Gastrocnemius medialis (tissue), 4 donors: Measurements from ENCODE around the gene PHF21B. TPM values are rescaled to one million over a fixed set of nuclear protein-coding genes. Genes with fewer than 3 reads are reported as not detected.
"Not testable (repeated sequence)": the region's sequence is repeated elsewhere in the genome, so short reads cannot be mapped to it uniquely, and the experiment has no call there.

ENCODE experiments used
- ATAC-seq, 2 donors: fragments of 150-250 bp; one replicate each; pipeline ENCODE4 v1.9.1; 2016
- DNase-seq, 2 donors: peaks; one replicate each; pipeline ENCODE4 v3.0.0-alpha.2; 2019
- H3K27ac ChIP-seq, 4 donors: fragments of 200-600 bp; sonication (generic); 1 replicate in 1 of 4; 2 replicates in 3 of 4; pipeline ENCODE4 v1.5.1; 2016 to 2018; ENCODE audit warnings: mild to moderate bottlenecking in 2 of 4, moderate library complexity in 1 of 4
- H3K27me3 ChIP-seq, 3 donors: fragments of 200-600 bp; sonication (generic) in 2 of 3; 1 replicate in 1 of 3; 2 replicates in 2 of 3; pipeline versions ENCODE4 v1.5.1 to v1.6.0; 2016 to 2019; ENCODE audit warnings: mild to moderate bottlenecking in 1 of 3, moderate library complexity in 1 of 3
- H3K36me3 ChIP-seq, 2 donors: fragments of 200-600 bp; sonication (generic) in 1 of 2; one replicate each; pipeline ENCODE4 v1.5.1; 2017 to 2018
- H3K4me1 ChIP-seq, 2 donors: fragments of 200-600 bp; sonication (generic) in 1 of 2; one replicate each; pipeline ENCODE4 v1.5.1; 2016 to 2017; ENCODE audit warnings: mild to moderate bottlenecking in 2 of 2
- H3K4me3 ChIP-seq, 4 donors: fragments of 200-600 bp; sonication (generic) in 3 of 4; 1 replicate in 1 of 4; 2 replicates in 3 of 4; pipeline ENCODE4 v1.5.1; 2016 to 2019; ENCODE audit warnings: mild to moderate bottlenecking in 2 of 4
- H3K9me3 ChIP-seq, 3 donors: fragments of 200-600 bp; sonication (generic) in 2 of 3; 1 replicate in 1 of 3; 2 replicates in 2 of 3; pipeline ENCODE4 v1.5.1; 2016 to 2019
- CTCF ChIP-seq, 5 experiments: fragments of 450-650 bp in 3 of 5; fragments of 200-600 bp in 2 of 5; sonication (generic) in 2 of 5; IDR thresholded peaks in 4 of 5; conservative IDR thresholded peaks in 1 of 5; 1 replicate in 4 of 5; 2 replicates in 1 of 5; pipeline ENCODE4 v1.5.1; 2016 to 2019; ENCODE audit warnings: antibody characterized with exemption in 5 of 5, mild to moderate bottlenecking in 3 of 5, moderate library complexity in 3 of 5
- POLR2A ChIP-seq, 2 donors: fragments of 450-650 bp; IDR thresholded peaks; one replicate each; pipeline ENCODE4 v1.6.1; 2017; ENCODE audit warnings: antibody characterized with exemption in 2 of 2, mild to moderate bottlenecking in 2 of 2, moderate library complexity in 2 of 2
- in situ Hi-C, 4 donors: fragments of 200-750 bp; cut with MboI; loops; one replicate each; pipeline versions ENCODE4 v1.15.0 to v1.8.0; 2017; ENCODE audit warnings: low sequenced_read_pairs in 4 of 4
- intact Hi-C: fragments of 100-400 bp; cut with DNase I; formaldehyde crosslinking; loops from one replicate; pipeline ENCODE4 v1.15.1; 2023; ENCODE audit warnings: low total_unique reads
- total RNA-seq, 4 donors: library from RNA; depleted of rRNA; stranded (reverse); fragments of >200 nt; gene quantifications; one replicate each; pipeline versions ENCODE4 v1.1.0 to v1.2.3, GENCODE V29; 2016

Gene PHF21B
- total RNA-seq, 4 donors from 2014 or later: 0.07 TPM; not detected in 3

DNA sequence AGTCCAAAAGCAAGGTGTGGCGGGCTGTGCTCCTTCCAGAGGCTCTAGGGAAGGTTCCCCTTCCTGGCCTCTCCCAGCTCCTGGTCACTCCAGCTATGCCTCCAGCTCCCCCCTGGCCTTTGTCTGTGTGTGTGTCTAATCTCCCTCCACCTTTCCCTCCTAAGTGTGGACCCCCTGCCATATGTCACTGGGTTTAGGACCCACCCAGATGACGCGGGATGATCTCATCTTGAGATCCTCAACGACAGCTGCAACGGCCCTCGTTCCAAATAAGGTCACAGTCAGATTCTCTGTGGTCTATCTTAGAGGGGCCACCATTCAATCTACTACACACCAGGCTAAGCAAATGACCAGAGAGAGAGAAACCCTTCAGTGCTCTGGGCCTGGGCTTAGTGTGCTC lies 149.5 kb downstream of the PHF21B start:
- no peaks in the 10 kb centered on the region for H3K27me3 ChIP-seq
- ATAC-seq (no peak), DNase-seq (no peak)
- H3K9me3 ChIP-seq: no peaks in the 10 kb centered on the region
- TF ChIP-seq POLR2A (IDR thresholded peaks at IDR 0.05): no peak
- no peak for TF ChIP-seq CTCF (IDR thresholded peaks at IDR 0.05 in 4 of 5, conservative IDR thresholded peaks at IDR 0.05 in 1 of 5)
- H3K27ac ChIP-seq: no peak overlapping the region
- in situ Hi-C loops: no loop called here
- intact Hi-C loops: no loop called here
- no peaks in the 10 kb centered on the region for H3K36me3 ChIP-seq
- no peaks in the 10 kb centered on the region for H3K4me1 ChIP-seq
- no peak overlapping the region for H3K4me3 ChIP-seq

DNA sequence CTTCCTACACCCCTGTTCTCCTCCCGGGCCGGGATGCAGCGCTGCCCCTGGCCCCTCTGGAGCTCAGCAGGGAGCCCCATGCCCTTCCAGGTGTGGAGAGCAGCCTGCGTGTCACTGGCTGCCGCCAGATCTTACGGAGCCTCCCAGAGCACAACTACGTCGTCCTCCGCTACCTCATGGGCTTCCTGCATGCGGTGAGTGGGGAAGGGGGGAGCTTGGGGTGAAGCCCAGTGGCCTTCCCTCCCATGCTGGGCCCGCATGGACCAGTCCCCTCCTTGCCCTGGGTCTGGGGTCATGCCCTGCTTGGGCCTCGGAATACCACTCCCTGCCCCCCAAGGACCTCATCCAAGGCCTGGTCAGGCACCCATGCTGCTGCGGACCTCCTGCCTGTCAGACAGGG lies 150.2 kb downstream of the PHF21B start:
- Histone ChIP-seq H3K27me3 (no peaks in the 10 kb centered on the region), H3K4me1 (no peaks in the 10 kb centered on the region), H3K27ac (no peak overlapping the region), H3K36me3 (no peaks in the 10 kb centered on the region), H3K9me3 (no peaks in the 10 kb centered on the region), H3K4me3 (no peak overlapping the region)
- DNase-seq: no peak
- intact Hi-C loops: no loop called here
- TF ChIP-seq CTCF (IDR thresholded peaks at IDR 0.05 in 4 of 5, conservative IDR thresholded peaks at IDR 0.05 in 1 of 5): no peak
- no peak for TF ChIP-seq POLR2A (IDR thresholded peaks at IDR 0.05)
- no peak for ATAC-seq
- in situ Hi-C loops: no loop called here

DNA sequence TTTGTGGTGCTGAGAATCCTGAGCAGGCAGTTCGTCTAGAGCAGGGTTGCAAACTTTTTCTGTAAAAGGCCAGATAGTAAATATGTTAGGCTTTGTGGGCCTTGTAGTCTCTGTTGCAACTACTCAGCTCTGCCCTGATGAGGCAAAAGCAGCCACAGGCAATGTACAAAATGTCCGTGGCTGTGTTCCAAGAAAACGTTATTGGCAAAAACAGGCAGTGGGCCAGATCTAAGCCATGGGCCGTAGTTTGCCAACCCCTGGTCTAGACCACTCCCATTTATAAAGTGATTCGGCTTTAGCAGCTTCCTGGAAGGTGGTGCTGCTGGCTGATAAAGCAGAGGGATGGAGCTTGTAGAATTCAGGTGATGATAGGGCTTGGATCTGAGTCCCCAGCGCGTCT lies 151.0 kb downstream of the PHF21B start:
- in situ Hi-C loops, H3K36me3 ChIP-seq, DNase-seq, H3K4me1 ChIP-seq, H3K4me3 ChIP-seq, H3K27ac ChIP-seq, H3K9me3 ChIP-seq, intact Hi-C loops, ATAC-seq, H3K27me3 ChIP-seq: not testable (repeated sequence)

DNA sequence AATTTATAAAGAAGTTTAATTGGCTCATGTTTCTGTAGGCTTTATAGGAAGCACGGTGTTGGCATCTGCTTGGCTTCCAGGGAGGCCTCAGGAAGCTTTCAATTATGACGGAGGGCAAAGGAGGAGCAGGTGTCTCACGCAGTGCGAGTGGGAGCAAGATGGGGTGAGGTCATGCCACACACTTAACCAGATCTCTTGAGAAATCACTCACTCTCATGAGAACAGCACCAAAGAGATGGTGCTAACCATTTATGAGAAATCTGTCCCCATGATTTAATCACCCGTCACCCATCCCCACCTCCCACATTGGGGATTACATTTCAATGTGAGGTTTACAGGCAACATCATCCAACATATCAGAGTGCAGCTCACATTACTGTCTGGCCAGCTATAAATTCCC lies 153.9 kb downstream of the PHF21B start:
- DNase-seq (no peak), ATAC-seq (no peak)
- in situ Hi-C loops: no loop called here
- no peak for TF ChIP-seq CTCF (IDR thresholded peaks at IDR 0.05 in 4 of 5, conservative IDR thresholded peaks at IDR 0.05 in 1 of 5)
- no peak for TF ChIP-seq POLR2A (IDR thresholded peaks at IDR 0.05)
- no peak overlapping the region for H3K27ac ChIP-seq
- H3K4me3 ChIP-seq: no peak overlapping the region
- H3K9me3 ChIP-seq: no peaks in the 10 kb centered on the region
- H3K27me3 ChIP-seq: no peaks in the 10 kb centered on the region
- no peaks in the 10 kb centered on the region for H3K4me1 ChIP-seq
- intact Hi-C loops: no loop called here
- no peaks in the 10 kb centered on the region for H3K36me3 ChIP-seq

DNA sequence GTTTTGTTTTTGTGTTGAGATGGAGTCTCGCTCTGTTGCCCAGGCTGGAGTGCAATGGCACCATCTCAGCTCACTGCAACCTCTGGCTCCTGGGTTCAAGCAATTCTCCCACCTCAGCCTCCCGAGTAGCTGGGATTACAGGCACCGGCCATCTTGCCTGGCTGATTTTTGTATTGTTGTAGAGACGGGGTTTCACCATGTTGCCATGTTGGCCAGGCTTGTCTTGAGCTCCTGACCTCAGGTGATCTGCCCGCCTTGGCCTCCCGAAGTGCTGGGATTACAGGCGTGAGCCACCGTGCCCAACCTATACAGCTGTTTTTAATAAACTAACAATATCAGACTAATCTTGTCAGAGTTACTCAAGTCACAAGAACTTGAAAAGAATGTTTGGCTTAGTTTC lies 155.2 kb downstream of the PHF21B start:
- H3K27ac ChIP-seq, ATAC-seq, intact Hi-C loops, H3K4me3 ChIP-seq, H3K27me3 ChIP-seq, H3K36me3 ChIP-seq, DNase-seq, H3K9me3 ChIP-seq, H3K4me1 ChIP-seq, in situ Hi-C loops: not testable (repeated sequence)

- intact Hi-C loops (no loop called here), in situ Hi-C loops (no loop called here)
- Histone ChIP-seq H3K4me3 (no peak overlapping the region), H3K9me3 (no peaks in the 10 kb centered on the region), H3K36me3 (no peaks in the 10 kb centered on the region), H3K27me3 (no peaks in the 10 kb centered on the region), H3K4me1 (no peaks in the 10 kb centered on the region), H3K27ac (no peak overlapping the region)
- DNase-seq (no peak), ATAC-seq (no peak)
- TF ChIP-seq POLR2A (IDR thresholded peaks at IDR 0.05) (no peak), CTCF (IDR thresholded peaks at IDR 0.05 in 4 of 5, conservative IDR thresholded peaks at IDR 0.05 in 1 of 5) (no peak)
Measured at GRCh38 chr22:44850946-44851345, 158.9 kb downstream of the PHF21B start.
